ENCODE measurements around the gene SMO.
"Not testable (repeated sequence)": the region's sequence is repeated elsewhere in the genome, so short reads cannot be mapped to it uniquely, and the experiment has no call there.

The SMO gene

DNA sequence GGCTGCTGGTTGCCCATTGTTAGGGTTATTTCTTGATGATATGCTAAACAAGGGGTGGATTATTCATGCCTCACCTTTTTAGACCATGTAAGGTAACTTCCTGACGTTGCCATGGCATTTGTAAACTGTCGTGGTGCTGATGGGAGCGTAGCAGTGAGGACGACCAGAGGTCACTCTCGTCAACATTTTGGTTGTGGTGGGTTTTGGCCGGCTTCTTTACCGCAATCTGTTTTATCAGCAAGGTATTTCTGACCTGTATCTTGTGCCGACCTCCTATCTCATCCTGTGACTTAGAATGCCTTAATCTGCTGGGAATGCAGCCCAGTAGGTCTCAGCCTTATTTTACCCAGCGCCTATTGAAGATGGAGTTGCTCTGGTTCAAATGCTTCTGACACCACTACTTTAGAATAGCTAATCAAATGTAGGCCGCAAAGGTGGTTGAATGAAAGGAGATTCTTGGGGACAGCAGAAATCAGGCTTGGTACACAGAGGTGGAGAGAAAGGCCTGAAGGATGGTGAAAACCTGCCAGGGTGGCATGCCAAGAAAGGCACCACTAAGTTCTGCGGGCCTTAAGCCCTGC, 17.9 kb upstream of the SMO start:
- no peak for DNase-seq

DNA sequence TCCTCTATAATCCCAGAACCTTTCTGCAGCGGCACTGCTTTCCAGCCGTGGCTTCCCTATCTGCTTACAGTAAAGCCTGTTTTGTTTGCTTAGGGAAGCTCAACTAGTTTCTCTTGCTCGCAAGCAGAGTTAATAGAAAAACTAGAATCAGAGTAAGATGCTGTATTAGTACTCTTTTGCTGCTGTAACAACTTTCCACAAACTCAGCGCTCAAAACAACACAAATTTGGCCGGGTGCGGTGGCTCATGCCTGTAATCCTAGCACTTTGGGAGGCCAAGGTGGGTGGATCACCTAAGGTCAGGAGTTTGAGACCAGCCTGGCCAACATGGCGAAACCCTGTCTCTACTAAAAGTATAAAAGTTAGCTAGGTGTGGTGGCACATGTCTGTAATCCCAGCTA, 14.6 kb upstream of the SMO start:
- not testable (repeated sequence) for DNase-seq

- no peak for DNase-seq
These were observed 11.3 kb upstream of the SMO start for GRCh38 chr7:129176916-129177710.

GRCh38 chr7:129184981-129185670, 3.3 kb upstream of the SMO start:
- no peak for DNase-seq

- DNase-seq, result no peak
These were observed 1.6 kb upstream of the SMO start for GRCh38 chr7:129186749-129187260.

DNA sequence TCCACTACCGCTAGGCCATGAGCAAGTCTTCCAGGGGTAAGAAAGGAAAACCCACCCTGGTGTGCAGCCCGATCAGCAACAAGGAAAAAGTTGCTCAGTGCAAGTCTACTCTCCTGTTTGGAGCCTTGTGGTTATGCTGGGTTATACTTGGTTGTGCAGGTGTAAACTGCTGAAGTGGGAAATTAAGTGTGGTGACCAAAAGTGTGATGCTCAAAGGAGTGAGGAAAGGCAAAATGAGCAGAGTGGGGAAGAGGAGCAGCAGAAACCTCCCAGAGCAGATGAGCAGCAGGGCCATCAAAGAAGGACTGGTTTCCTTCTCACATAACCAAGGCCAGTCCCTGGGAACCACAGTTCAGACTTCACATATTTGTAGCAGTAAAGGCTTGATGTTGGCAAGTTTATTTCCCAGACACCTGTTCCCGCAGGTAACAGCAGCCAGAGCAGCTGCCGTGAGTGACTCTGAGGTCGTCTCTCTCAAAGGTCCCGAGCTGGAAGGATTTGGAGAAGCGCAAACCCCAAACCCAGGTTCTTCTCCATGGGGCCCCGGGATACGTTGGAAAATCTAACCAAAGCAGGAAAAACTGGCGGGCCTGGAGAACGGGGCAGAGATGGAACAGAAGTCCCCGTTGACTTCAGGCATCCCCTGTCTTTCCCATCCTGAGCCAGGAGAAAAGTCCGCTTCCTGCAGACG, 607 bp upstream of the SMO start:
- no peak for DNase-seq

DNA sequence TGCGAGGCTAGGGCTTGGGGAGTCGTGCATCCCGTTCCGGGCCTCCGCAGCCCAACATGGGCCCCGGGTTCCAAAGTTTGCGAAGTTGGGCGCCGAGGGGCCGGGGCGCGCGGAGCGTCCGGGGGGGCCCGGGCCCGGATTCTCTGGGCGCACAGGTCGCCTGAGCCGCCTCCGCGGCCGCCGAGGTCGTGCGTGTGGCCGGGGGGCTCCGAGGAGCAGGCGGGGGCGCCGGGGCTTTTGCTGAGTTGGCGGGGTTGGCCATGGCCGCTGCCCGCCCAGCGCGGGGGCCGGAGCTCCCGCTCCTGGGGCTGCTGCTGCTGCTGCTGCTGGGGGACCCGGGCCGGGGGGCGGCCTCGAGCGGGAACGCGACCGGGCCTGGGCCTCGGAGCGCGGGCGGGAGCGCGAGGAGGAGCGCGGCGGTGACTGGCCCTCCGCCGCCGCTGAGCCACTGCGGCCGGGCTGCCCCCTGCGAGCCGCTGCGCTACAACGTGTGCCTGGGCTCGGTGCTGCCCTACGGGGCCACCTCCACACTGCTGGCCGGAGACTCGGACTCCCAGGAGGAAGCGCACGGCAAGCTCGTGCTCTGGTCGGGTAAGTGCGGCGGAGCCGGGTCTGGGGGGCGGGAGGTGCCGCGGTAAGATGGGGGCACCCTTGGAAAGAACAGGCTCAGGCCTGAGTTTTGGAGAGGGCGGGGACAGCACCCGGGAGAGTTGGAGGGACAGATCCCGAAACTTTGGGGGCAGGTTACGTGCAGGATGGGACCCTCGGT, 643 bp downstream of the SMO start:
- DNase-seq, result peak; percentile 31

GRCh38 chr7:129189661-129190310, 1.4 kb downstream of the SMO start:
- no peak for DNase-seq

GRCh38 chr7:129191272-129191671, 2.8 kb downstream of the SMO start:
- DNase-seq, result no peak

- DNase-seq, result no peak
These were observed 5.5 kb downstream of the SMO start for GRCh38 chr7:129193892-129194291.

GRCh38 chr7:129197771-129198170, 9.3 kb downstream of the SMO start:
- DNase-seq, result no peak

DNA sequence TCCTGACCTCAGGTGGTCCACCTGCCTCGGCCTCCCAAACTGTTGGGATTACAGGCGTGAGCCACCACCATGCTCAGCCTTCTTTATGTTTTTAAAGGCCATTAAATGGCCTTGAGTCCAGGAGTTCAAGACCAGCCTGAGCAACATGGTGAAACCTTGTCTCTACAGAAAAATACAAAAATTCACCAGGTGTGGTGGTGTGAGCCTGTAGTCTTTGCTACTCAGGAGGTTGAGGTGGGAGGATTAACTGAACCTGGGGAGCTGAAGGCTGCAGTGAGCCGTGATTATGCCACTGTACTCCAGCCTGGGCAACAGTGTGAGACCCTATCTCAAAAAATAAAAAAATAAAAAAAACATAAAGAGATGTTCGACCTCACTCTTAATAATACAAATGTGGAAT, 11.0 kb downstream of the SMO start:
- no peak for DNase-seq

DNA sequence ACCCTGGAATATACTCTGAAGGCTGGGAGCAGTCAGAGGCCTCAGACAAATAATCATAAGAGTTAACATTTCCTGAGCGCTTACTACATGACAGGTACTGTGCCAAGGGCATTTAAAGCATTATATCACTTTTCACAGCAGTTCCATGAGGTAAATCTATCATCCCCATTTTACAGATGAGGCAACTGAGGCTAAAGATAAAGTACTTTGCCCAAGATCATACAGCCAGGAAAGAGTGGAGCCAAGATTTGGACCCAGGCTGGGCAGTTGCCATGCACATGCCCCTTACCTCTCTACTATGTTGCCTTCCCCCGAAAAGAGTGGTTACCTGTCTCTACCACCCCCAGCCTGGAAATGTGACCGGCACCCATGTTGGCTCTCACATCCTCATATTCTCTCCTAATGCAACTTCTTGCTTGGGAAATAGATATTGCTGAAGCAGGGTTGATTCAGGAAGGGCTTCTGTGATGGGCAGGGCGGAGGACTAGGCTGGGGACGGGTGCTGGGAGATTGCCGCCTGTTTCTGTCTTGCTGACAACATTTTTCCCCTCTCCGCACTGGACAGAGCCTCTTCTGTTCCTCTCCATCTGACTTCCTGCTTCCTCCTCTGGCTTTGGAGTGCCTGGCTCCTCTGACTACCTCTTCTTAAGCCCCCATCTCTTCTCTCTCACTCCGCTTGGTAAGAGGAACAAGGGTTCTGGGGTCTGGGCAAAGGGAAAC, 13.8 kb downstream of the SMO start:
- DNase-seq, result no peak

DNA sequence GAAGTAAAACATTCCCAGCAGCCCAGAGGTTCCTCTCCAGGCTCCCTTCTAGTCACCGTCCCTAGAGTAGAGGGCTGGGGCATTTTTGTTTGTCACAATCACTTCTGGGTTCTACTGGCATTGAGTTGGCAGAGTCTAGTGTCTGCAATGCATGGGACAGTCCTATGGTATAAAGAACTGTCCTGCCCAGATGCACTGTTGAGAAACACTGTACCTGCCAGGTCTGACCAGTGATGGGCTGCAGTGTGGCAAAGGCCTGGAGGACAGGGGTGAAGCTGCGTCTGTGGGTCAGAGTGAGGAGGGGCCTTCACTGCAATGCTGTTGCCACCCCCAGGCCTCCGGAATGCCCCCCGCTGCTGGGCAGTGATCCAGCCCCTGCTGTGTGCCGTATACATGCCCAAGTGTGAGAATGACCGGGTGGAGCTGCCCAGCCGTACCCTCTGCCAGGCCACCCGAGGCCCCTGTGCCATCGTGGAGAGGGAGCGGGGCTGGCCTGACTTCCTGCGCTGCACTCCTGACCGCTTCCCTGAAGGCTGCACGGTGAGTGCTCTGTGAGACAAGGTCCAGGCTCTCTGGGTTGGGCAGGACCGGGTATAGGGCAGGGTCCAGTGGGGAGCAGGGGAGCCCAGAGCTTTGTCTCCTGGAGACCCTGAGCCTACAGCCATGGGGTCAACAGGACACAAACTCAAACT, 14.8 kb downstream of the SMO start:
- DNase-seq, result no peak

- DNase-seq, result no peak
These were observed 16.8 kb downstream of the SMO start for GRCh38 chr7:129205126-129205818.

GRCh38 chr7:129205987-129206785, 17.8 kb downstream of the SMO start:
- no peak for DNase-seq

GRCh38 chr7:129208667-129209066, 20.2 kb downstream of the SMO start:
- DNase-seq, result no peak

DNA sequence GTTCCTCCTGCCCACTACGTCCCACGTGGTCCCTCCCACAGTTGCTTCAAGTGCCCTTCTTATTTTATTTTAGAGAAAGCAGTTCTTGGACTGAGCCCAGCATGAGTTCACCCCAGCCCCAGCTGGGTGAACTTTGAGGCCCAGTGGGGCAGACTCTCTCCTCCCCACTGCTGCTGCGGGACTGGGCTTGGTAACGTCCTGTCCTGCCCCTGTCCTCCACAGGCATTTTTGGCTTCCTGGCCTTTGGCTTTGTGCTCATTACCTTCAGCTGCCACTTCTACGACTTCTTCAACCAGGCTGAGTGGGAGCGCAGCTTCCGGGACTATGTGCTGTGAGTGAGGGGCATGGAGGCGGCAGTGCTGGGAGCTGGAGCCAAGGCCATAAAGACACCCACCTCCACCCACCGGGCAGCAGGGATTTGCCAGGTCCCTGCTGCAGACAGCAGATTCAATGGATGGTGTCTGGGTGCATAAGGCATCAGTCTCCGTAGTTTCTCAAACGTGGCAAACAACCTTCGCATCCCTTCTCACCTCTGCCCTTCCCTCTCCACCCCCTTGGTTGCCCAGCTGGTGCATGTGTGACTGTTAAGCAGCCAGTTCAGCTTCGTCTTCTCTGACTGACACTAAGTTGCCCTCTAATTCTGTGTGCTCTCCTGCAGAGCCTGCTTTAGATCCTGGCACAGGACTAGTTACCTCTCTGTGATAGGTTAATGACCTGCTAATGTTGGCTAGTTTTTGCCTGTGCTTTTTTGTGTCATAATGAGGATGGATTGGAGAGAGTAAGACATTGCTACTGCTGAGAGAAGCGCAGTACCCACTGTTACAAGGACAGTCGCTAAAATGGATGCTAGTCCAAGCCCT, 20.9 kb downstream of the SMO start:
- no peak for DNase-seq

Data from NCI-H146 (cell line).